Muscle of leg (tissue), 11 donors: Measurements from ENCODE around the gene COBL. TPM values are rescaled to one million over a fixed set of nuclear protein-coding genes. Genes with fewer than 3 reads are reported as not detected.
A peak's percentile ranks its signal among the peaks of the same experiment; 100 is the strongest.

Source experiments
- DNase-seq: peaks from one replicate; pipeline ENCODE4 v3.0.0; 2013
- H3K27ac ChIP-seq: one replicate; pipeline ENCODE4 v1.5.1; 2013; ENCODE audit warnings: mild to moderate bottlenecking, low read length, control low read depth
- H3K27me3 ChIP-seq: one replicate; pipeline ENCODE4 v1.6.1; 2013; ENCODE audit warnings: low read length; ENCODE audit not compliant: control insufficient read depth, insufficient read depth
- H3K36me3 ChIP-seq: one replicate; pipeline ENCODE4 v1.6.1; 2013; ENCODE audit warnings: low read length; ENCODE audit not compliant: control insufficient read depth, insufficient read depth
- H3K4me1 ChIP-seq: one replicate; pipeline ENCODE4 v1.6.1; 2013; ENCODE audit warnings: low read length; ENCODE audit not compliant: control insufficient read depth, insufficient read depth
- H3K4me3 ChIP-seq: one replicate; pipeline ENCODE4 v1.5.1; 2013; ENCODE audit warnings: low read length, control low read depth
- H3K9me3 ChIP-seq: replicated peaks from 2 replicates; pipeline ENCODE4 v1.6.1; 2013; ENCODE audit warnings: low read depth, low read length; ENCODE audit not compliant: control insufficient read depth
- WGBS: methylation state at CpG from one replicate; pipeline ENCODE4 v1.1.5; 2013; ENCODE audit warnings: missing lambda C conversion rate; ENCODE audit not compliant: insufficient coverage; 5-methylcytosine and 5-hydroxymethylcytosine counted together
- polyA plus RNA-seq, 8 donors: library from polyadenylated mRNA; unstranded; fragments of 120-200 nt; gene quantifications; one replicate each; pipeline versions ENCODE4 v1.2.1 to v1.2.3, GENCODE V29; 2013; ENCODE audit warnings: inconsistent platforms in 1 of 8, low replicate concordance in 1 of 8; ENCODE audit not compliant: insufficient read length in 8 of 8, insufficient read depth in 1 of 8
- total RNA-seq: library from RNA; stranded (reverse); fragments of 120-200 nt; gene quantifications from one replicate; pipeline ENCODE4 v1.2.4, GENCODE V29; 2013

COBL gene
- total and polyA plus RNA-seq, 9 donors: 60.6 to 122 (median 94.2) TPM

- DNase-seq: no peak
- no peaks in the 10 kb centered on the region for H3K36me3 ChIP-seq
- H3K9me3 ChIP-seq: no peaks in the 10 kb centered on the region
- no peaks in the 10 kb centered on the region for H3K27me3 ChIP-seq
- H3K4me3 ChIP-seq: no peak overlapping the region
- H3K4me1 ChIP-seq: no peaks in the 10 kb centered on the region
- 89% methylated on average over 10 of the region's 11 CpGs for WGBS
- no peak overlapping the region for H3K27ac ChIP-seq
These were observed 301.0 kb downstream of the COBL start for GRCh38 chr7:51015581-51015980.

- Histone ChIP-seq H3K9me3 (no peaks in the 10 kb centered on the region), H3K4me1 (peaks cover under 1% of the 10 kb centered on the region), H3K4me3 (no peak overlapping the region), H3K27ac (no peak overlapping the region), H3K27me3 (no peaks in the 10 kb centered on the region), H3K36me3 (no peaks in the 10 kb centered on the region)
- no peak for DNase-seq
- 81% methylated on average over 11 of the region's 16 CpGs for WGBS
These were observed 301.8 kb downstream of the COBL start for GRCh38 chr7:51014811-51015210.

- DNase-seq: no peak
- no peak overlapping the region for H3K4me3 ChIP-seq
- H3K9me3 ChIP-seq: no peaks in the 10 kb centered on the region
- H3K27me3 ChIP-seq: no peaks in the 10 kb centered on the region
- H3K4me1 ChIP-seq: peaks cover 2% of the 10 kb centered on the region
- WGBS: 82% methylated on average over 21 of the region's 21 CpGs
- H3K27ac ChIP-seq: no peak overlapping the region
- no peaks in the 10 kb centered on the region for H3K36me3 ChIP-seq
These were observed 302.6 kb downstream of the COBL start for GRCh38 chr7:51013861-51014511.

- H3K4me3 ChIP-seq: no peak overlapping the region
- no peak overlapping the region for H3K27ac ChIP-seq
- H3K9me3 ChIP-seq: no peaks in the 10 kb centered on the region
- H3K4me1 ChIP-seq: peaks cover 2% of the 10 kb centered on the region
- WGBS: 74% methylated on average over 12 of the region's 17 CpGs
- no peaks in the 10 kb centered on the region for H3K36me3 ChIP-seq
- H3K27me3 ChIP-seq: no peaks in the 10 kb centered on the region
- DNase-seq: no peak
These were observed 303.3 kb downstream of the COBL start for GRCh38 chr7:51013218-51013786.

- peaks cover 2% of the 10 kb centered on the region for H3K4me1 ChIP-seq
- 80% methylated on average over 4 of the region's 8 CpGs for WGBS
- H3K9me3 ChIP-seq: no peaks in the 10 kb centered on the region
- DNase-seq: no peak
- no peak overlapping the region for H3K4me3 ChIP-seq
- no peaks in the 10 kb centered on the region for H3K36me3 ChIP-seq
- H3K27ac ChIP-seq: no peak overlapping the region
- H3K27me3 ChIP-seq: no peaks in the 10 kb centered on the region
These were observed 303.9 kb downstream of the COBL start for GRCh38 chr7:51012569-51013217.

- 76% methylated on average over 6 of the region's 7 CpGs for WGBS
- peaks cover 2% of the 10 kb centered on the region for H3K4me1 ChIP-seq
- DNase-seq: no peak
- H3K4me3 ChIP-seq: no peak overlapping the region
- H3K27ac ChIP-seq: no peak overlapping the region
- H3K36me3 ChIP-seq: no peaks in the 10 kb centered on the region
- no peaks in the 10 kb centered on the region for H3K27me3 ChIP-seq
- no peaks in the 10 kb centered on the region for H3K9me3 ChIP-seq
These were observed 304.8 kb downstream of the COBL start for GRCh38 chr7:51011710-51012350.

GRCh38 chr7:51010534-51010933 is 306.1 kb downstream of the COBL start:
- H3K4me3 ChIP-seq: no peak overlapping the region
- H3K36me3 ChIP-seq: no peaks in the 10 kb centered on the region
- no peak for DNase-seq
- H3K9me3 ChIP-seq: no peaks in the 10 kb centered on the region
- WGBS: 68% methylated on average over 5 of the region's 7 CpGs
- H3K27ac ChIP-seq: no peak overlapping the region
- peaks cover 2% of the 10 kb centered on the region for H3K4me1 ChIP-seq
- H3K27me3 ChIP-seq: no peaks in the 10 kb centered on the region

GRCh38 chr7:51009716-51010496 is 306.7 kb downstream of the COBL start:
- no peaks in the 10 kb centered on the region for H3K9me3 ChIP-seq
- no peak overlapping the region for H3K4me3 ChIP-seq
- H3K36me3 ChIP-seq: no peaks in the 10 kb centered on the region
- H3K4me1 ChIP-seq: peaks cover 2% of the 10 kb centered on the region
- no peak for DNase-seq
- 57% methylated on average over 13 of the region's 17 CpGs for WGBS
- H3K27ac ChIP-seq: no peak overlapping the region
- H3K27me3 ChIP-seq: no peaks in the 10 kb centered on the region

- H3K4me1 ChIP-seq: peaks cover 2% of the 10 kb centered on the region
- no peaks in the 10 kb centered on the region for H3K36me3 ChIP-seq
- peak; percentile 43 for DNase-seq
- no peaks in the 10 kb centered on the region for H3K9me3 ChIP-seq
- no peak overlapping the region for H3K4me3 ChIP-seq
- no peak overlapping the region for H3K27ac ChIP-seq
- WGBS: 64% methylated on average over 13 of the region's 21 CpGs
- no peaks in the 10 kb centered on the region for H3K27me3 ChIP-seq
These were observed 308.8 kb downstream of the COBL start for GRCh38 chr7:51007551-51008505.
